Osteoblast (primary cell): ENCODE measurements around the gene COQ9. TPM values are rescaled to one million over a fixed set of nuclear protein-coding genes. Genes with fewer than 3 reads are reported as not detected.

Experiments used
- DNase-seq: peaks from one replicate; pipeline ENCODE4 v3.0.0; 2011; ENCODE audit warnings: low spot score, mixed read lengths; ENCODE audit not compliant: insufficient read length; ENCODE audit errors: missing footprints
- H2AFZ ChIP-seq: 2 replicates; pipeline ENCODE4 v1.6.0; 2011; ENCODE audit warnings: mild to moderate bottlenecking, low read length
- H3K27ac ChIP-seq: 2 replicates; pipeline ENCODE4 v1.5.1; 2011; ENCODE audit warnings: mild to moderate bottlenecking, low read depth, low read length, moderate library complexity
- H3K27me3 ChIP-seq: 2 replicates; pipeline ENCODE4 v1.6.0; 2012; ENCODE audit warnings: mild to moderate bottlenecking, control low read depth, inconsistent platforms, low read length, moderate library complexity; ENCODE audit not compliant: insufficient read depth
- H3K36me3 ChIP-seq: 2 replicates; pipeline ENCODE4 v1.5.1; 2011; ENCODE audit warnings: mild to moderate bottlenecking, low read length, control low read depth, moderate library complexity; ENCODE audit not compliant: insufficient read depth
- H3K4me1 ChIP-seq: 2 replicates; pipeline ENCODE4 v1.5.1; 2011; ENCODE audit warnings: mild to moderate bottlenecking, low read length, control low read depth, moderate library complexity; ENCODE audit not compliant: insufficient read depth
- H3K4me2 ChIP-seq: 2 replicates; pipeline ENCODE4 v1.6.0; 2011; ENCODE audit warnings: mild to moderate bottlenecking, low read length; ENCODE audit not compliant: insufficient read depth
- H3K4me3 ChIP-seq: fragments of 200-600 bp; sonication (generic); 3 replicates; pipeline ENCODE4 v1.5.1; 2012; ENCODE audit warnings: mild to moderate bottlenecking, low read length, inconsistent platforms; ENCODE audit not compliant: insufficient read depth
- H3K79me2 ChIP-seq: 2 replicates; pipeline ENCODE4 v1.6.0; 2012; ENCODE audit warnings: mild to moderate bottlenecking, low read length, control low read depth, inconsistent platforms; ENCODE audit not compliant: insufficient read depth
- H3K9me3 ChIP-seq: 2 replicates; pipeline ENCODE4 v1.5.1; 2011; ENCODE audit warnings: low read depth, low read length, control low read depth
- H4K20me1 ChIP-seq: 2 replicates; pipeline ENCODE4 v1.6.0; 2012; ENCODE audit warnings: mild to moderate bottlenecking, low read length, control low read depth; ENCODE audit not compliant: insufficient read depth
- total RNA-seq: library from RNA; depleted of rRNA; stranded (reverse); fragments of >200 nt; gene quantifications from 2 replicates; pipeline ENCODE4 v1.2.3, GENCODE V29; 2012
- TF ChIP-seq, protein P1 (sequence below): IDR thresholded peaks from 2 replicates; pipeline ENCODE4 v1.5.1; 2011; ENCODE audit warnings: mild to moderate bottlenecking, low read depth, low read length, moderate library complexity; ENCODE audit errors: extremely low read depth

COQ9 gene
- total RNA-seq, 1 donor, result 39.8 TPM

DNA sequence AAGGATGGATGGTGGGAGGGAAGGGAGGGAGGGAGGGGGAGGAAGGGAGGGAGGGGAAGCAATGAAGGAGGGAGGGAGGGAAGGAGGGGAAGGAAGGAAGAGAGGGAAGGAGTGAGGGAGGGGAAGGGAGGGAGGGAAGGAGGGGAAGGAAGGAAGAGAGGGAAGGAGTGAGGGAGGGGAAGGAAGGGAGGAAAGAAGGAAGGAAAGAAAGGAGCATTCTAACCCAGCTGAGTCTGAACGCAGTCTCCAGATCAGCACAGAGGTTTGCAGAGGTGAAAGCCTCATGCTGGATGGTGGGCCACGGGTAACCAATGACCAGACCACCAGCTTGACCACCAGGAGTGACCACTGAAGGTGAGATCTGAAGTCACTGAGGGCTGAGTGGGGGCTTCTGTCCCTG, 24.1 kb upstream of the COQ9 start:
- H3K27me3 ChIP-seq, result no peaks in the 10 kb centered on the region
- TF ChIP-seq, protein P1, sequence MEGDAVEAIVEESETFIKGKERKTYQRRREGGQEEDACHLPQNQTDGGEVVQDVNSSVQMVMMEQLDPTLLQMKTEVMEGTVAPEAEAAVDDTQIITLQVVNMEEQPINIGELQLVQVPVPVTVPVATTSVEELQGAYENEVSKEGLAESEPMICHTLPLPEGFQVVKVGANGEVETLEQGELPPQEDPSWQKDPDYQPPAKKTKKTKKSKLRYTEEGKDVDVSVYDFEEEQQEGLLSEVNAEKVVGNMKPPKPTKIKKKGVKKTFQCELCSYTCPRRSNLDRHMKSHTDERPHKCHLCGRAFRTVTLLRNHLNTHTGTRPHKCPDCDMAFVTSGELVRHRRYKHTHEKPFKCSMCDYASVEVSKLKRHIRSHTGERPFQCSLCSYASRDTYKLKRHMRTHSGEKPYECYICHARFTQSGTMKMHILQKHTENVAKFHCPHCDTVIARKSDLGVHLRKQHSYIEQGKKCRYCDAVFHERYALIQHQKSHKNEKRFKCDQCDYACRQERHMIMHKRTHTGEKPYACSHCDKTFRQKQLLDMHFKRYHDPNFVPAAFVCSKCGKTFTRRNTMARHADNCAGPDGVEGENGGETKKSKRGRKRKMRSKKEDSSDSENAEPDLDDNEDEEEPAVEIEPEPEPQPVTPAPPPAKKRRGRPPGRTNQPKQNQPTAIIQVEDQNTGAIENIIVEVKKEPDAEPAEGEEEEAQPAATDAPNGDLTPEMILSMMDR, result no peak
- H3K4me1 ChIP-seq, result peaks cover 6% of the 10 kb centered on the region
- H3K4me2 ChIP-seq, result no peak overlapping the region
- no peak overlapping the region for H3K4me3 ChIP-seq
- no peaks in the 10 kb centered on the region for H3K79me2 ChIP-seq
- peaks cover 7% of the 10 kb centered on the region for H3K36me3 ChIP-seq
- DNase-seq, result no peak
- H4K20me1 ChIP-seq, result no peaks in the 10 kb centered on the region
- H3K27ac ChIP-seq, result no peak overlapping the region
- no peak overlapping the region for H2AFZ ChIP-seq
- H3K9me3 ChIP-seq, result no peaks in the 10 kb centered on the region

DNA sequence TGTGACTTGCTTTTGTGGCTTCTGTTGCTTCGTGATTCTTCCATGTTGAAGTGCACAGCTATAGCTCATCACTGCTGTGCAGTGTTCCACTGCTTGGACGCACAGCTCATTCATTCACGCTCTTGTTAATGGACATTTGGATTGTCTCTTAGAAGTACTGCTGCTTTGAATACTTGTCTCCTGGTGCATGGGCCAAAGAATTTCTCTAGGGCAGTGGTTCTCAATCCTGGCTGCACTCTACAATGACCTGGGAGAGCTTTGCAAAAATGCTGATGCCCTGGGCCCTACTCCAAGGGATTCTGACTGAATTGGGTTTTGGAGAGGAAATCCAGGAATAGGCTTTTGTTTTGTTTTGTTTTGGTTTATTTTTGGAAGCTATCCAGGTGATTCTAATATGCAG, 22.7 kb upstream of the COQ9 start:
- no peak overlapping the region for H3K27ac ChIP-seq
- H3K9me3 ChIP-seq, result no peaks in the 10 kb centered on the region
- DNase-seq, result no peak
- no peak overlapping the region for H3K4me2 ChIP-seq
- H4K20me1 ChIP-seq, result no peaks in the 10 kb centered on the region
- TF ChIP-seq, protein P1, result no peak
- H3K36me3 ChIP-seq, result peaks cover 12% of the 10 kb centered on the region
- H3K79me2 ChIP-seq, result no peaks in the 10 kb centered on the region
- H2AFZ ChIP-seq, result no peak overlapping the region
- no peak overlapping the region for H3K4me3 ChIP-seq
- H3K4me1 ChIP-seq, result peaks cover 3% of the 10 kb centered on the region
- no peaks in the 10 kb centered on the region for H3K27me3 ChIP-seq

DNA sequence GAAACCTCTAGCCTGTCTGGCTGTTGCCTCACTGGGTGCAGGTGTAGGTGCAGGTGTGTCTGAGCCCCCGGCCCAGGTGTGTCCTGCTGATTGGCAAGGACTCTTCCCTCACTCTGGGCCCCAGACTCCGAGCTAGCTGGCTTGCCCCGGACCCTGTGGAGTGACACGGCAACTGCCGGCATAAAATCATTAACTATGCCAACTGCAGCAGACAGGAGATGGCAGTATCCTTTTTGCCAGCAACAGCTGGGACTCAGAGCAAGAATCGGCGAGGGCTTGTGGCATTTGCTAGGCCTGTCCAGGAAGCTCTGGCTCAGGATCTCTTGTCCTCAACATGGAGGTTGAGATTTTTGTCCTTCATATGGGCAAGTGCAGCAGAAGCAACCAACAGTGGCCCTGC, 20.9 kb upstream of the COQ9 start:
- no peaks in the 10 kb centered on the region for H4K20me1 ChIP-seq
- TF ChIP-seq, protein P1, result no peak
- H3K79me2 ChIP-seq, result no peaks in the 10 kb centered on the region
- peaks cover 29% of the 10 kb centered on the region for H3K36me3 ChIP-seq
- no peak for DNase-seq
- H3K4me3 ChIP-seq, result no peak overlapping the region
- H3K9me3 ChIP-seq, result no peaks in the 10 kb centered on the region
- peaks cover 3% of the 10 kb centered on the region for H3K4me1 ChIP-seq
- H3K27me3 ChIP-seq, result no peaks in the 10 kb centered on the region
- no peak overlapping the region for H3K27ac ChIP-seq
- no peak overlapping the region for H2AFZ ChIP-seq
- no peak overlapping the region for H3K4me2 ChIP-seq

DNA sequence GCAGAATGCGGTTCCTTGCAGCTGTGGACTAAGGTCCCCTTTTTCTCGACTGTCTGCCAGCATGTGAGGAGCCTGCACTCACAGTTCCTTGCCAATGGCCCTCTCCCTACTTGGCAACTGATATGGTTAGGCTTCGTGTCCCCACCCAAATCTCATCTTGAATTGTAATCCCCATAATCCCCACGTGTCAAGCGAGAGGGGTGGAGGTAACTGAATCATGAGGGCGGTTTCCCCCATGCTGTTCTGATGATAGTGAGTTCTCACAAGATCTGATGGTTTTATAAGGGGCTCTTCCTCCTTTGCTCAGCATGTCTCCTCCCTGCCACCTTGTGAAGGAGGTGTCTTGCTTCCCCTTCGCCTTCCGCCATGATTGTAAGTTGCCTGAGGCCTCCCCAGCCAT, 20.0 kb upstream of the COQ9 start:
- H3K36me3 ChIP-seq, result peaks cover 38% of the 10 kb centered on the region
- TF ChIP-seq, protein P1, result no peak

More for the DNA sequence above, 20.0 kb upstream of the COQ9 start:
- no peaks in the 10 kb centered on the region for H4K20me1 ChIP-seq
- no peak overlapping the region for H3K4me2 ChIP-seq
- no peaks in the 10 kb centered on the region for H3K27me3 ChIP-seq
- no peaks in the 10 kb centered on the region for H3K9me3 ChIP-seq
- peaks cover under 1% of the 10 kb centered on the region for H3K4me1 ChIP-seq
- DNase-seq, result no peak
- H3K79me2 ChIP-seq, result no peaks in the 10 kb centered on the region
- no peak overlapping the region for H3K4me3 ChIP-seq
- no peak overlapping the region for H2AFZ ChIP-seq
- no peak overlapping the region for H3K27ac ChIP-seq
